ENCODE measurements around the gene TBL3.

DNA sequence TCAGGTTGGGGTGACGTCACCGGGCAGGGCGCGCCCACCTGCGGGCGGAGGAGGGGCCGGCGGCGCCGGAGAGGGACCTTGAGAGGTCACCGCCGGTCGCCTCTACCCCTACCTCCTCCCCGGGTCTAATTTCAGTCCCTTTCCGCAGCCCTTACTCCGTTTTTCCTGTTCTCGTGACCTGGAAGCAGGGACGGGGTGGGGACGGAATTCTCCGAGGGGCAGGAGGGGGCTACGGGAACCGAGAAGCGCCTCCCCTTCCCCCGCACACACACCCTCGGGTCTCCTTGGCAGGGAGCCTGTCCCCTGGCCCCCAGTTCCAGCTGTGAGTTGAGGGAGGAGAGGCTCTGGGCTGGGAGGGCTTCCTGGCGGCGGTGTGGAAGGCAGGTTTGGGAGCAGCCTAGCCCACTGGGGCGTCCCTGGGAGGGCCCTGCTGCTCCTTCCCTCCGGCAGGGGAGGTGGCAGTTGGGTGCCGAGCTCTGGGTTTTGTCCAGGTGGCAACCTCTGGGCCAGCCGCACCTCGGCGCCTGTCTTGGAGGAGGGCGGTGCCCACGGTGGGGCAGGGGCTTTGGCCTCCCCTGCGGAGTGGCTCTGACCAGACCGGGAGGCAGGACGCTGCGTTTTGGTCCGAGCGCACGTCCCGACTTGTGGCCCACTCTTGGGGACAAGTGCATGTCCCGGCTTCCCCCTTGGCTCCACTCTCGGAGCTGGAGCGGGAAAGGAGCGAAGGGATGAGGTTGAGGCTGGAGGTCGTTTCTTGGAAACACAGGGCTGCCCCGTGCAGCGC lies 18.7 kb downstream of the TBL3 start:
- TF ChIP-seq, protein P1, sequence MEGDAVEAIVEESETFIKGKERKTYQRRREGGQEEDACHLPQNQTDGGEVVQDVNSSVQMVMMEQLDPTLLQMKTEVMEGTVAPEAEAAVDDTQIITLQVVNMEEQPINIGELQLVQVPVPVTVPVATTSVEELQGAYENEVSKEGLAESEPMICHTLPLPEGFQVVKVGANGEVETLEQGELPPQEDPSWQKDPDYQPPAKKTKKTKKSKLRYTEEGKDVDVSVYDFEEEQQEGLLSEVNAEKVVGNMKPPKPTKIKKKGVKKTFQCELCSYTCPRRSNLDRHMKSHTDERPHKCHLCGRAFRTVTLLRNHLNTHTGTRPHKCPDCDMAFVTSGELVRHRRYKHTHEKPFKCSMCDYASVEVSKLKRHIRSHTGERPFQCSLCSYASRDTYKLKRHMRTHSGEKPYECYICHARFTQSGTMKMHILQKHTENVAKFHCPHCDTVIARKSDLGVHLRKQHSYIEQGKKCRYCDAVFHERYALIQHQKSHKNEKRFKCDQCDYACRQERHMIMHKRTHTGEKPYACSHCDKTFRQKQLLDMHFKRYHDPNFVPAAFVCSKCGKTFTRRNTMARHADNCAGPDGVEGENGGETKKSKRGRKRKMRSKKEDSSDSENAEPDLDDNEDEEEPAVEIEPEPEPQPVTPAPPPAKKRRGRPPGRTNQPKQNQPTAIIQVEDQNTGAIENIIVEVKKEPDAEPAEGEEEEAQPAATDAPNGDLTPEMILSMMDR (IDR thresholded peaks at IDR 0.05), result no peak
- peak in 1 of 4 donors; percentile 53 for TF ChIP-seq POLR2A (IDR thresholded peaks at IDR 0.05)
